HG03457 (cell line): ENCODE results near the gene KCNG4.

Source experiments
- ATAC-seq: cut with Tn5 transposase; IDR thresholded peaks from one replicate; pipeline ENCODE4 v1.9.1; 2021; ENCODE audit warnings: moderate number of reproducible peaks; ENCODE audit not compliant: unreplicated experiment

The KCNG4 gene

GRCh38 chr16:84239909-84240308 is at the start of gene KCNG4:
KCNG4 (minus strand) TSS chr16:84240012; CDS start chr16:84237485, 2,527 bp downstream.
- no peak for ATAC-seq

- ATAC-seq: no peak
Observed at GRCh38 chr16:84288902-84289301, 49.1 kb upstream of the KCNG4 start.

- no peak for ATAC-seq
Observed at GRCh38 chr16:84286578-84287240, 46.9 kb upstream of the KCNG4 start.

GRCh38 chr16:84284154-84284722 is 44.4 kb upstream of the KCNG4 start:
- ATAC-seq: no peak

- no peak for ATAC-seq
Observed at GRCh38 chr16:84283314-84284153, 43.7 kb upstream of the KCNG4 start.

GRCh38 chr16:84282533-84282932 is 42.7 kb upstream of the KCNG4 start:
- ATAC-seq: no peak

GRCh38 chr16:84281074-84281473 is 41.3 kb upstream of the KCNG4 start:
- no peak for ATAC-seq

GRCh38 chr16:84279881-84280280 is 40.1 kb upstream of the KCNG4 start:
- ATAC-seq: no peak

GRCh38 chr16:84278968-84279367 is 39.2 kb upstream of the KCNG4 start:
- ATAC-seq: no peak

- ATAC-seq: no peak
Observed at GRCh38 chr16:84278333-84278732, 38.5 kb upstream of the KCNG4 start.

- ATAC-seq: no peak
Observed at GRCh38 chr16:84277244-84277823, 37.5 kb upstream of the KCNG4 start.

GRCh38 chr16:84275585-84276151 is 35.9 kb upstream of the KCNG4 start:
- ATAC-seq: no peak

GRCh38 chr16:84274515-84274914 is 34.7 kb upstream of the KCNG4 start:
- no peak for ATAC-seq

- ATAC-seq: no peak
Observed at GRCh38 chr16:84272740-84273320, 33.0 kb upstream of the KCNG4 start.

GRCh38 chr16:84271866-84272265 is 32.1 kb upstream of the KCNG4 start:
- ATAC-seq: no peak

GRCh38 chr16:84271037-84271436 is 31.2 kb upstream of the KCNG4 start:
- ATAC-seq: no peak

- ATAC-seq: no peak
Observed at GRCh38 chr16:84270531-84270930, 30.7 kb upstream of the KCNG4 start.

- ATAC-seq: no peak
Observed at GRCh38 chr16:84270071-84270470, 30.3 kb upstream of the KCNG4 start.

- ATAC-seq: no peak
Observed at GRCh38 chr16:84268291-84269040, 28.7 kb upstream of the KCNG4 start.

- no peak for ATAC-seq
Observed at GRCh38 chr16:84267380-84267779, 27.6 kb upstream of the KCNG4 start.
